BLaER1 (cell line): Measurements from ENCODE around the gene CASZ1.
A peak's percentile ranks its signal among the peaks of the same experiment; 100 is the strongest.

Source experiments
- H3K27ac ChIP-seq: shearing (Covaris generic); formaldehyde crosslinking; 2 replicates; pipeline ENCODE4 v1.8.1; 2022
- H3K27me3 ChIP-seq: shearing (Covaris generic); formaldehyde crosslinking; 2 replicates; pipeline ENCODE4 v1.8.1; 2022
- H3K36me3 ChIP-seq: shearing (Covaris generic); formaldehyde crosslinking; 2 replicates; pipeline ENCODE4 v1.8.1; 2022
- H3K4me1 ChIP-seq: shearing (Covaris generic); formaldehyde crosslinking; 2 replicates; pipeline ENCODE4 v1.8.1; 2022
- H3K4me2 ChIP-seq: shearing (Covaris generic); formaldehyde crosslinking; 2 replicates; pipeline ENCODE4 v1.8.1; 2022
- H3K4me3 ChIP-seq: shearing (Covaris generic); formaldehyde crosslinking; 2 replicates; pipeline ENCODE4 v1.8.1; 2022
- H3K9ac ChIP-seq: shearing (Covaris generic); formaldehyde crosslinking; 2 replicates; pipeline ENCODE4 v1.8.1; 2022
- H3K9me3 ChIP-seq: shearing (Covaris generic); formaldehyde crosslinking; 2 replicates; pipeline ENCODE4 v1.8.1; 2022
- H4K20me1 ChIP-seq: shearing (Covaris generic); formaldehyde crosslinking; 2 replicates; pipeline ENCODE4 v1.8.1; 2022
- Cebpa-rat ChIP-seq: shearing (Covaris generic); IDR thresholded peaks from 2 replicates; pipeline ENCODE4 v1.8.1; 2022

The CASZ1 gene

DNA sequence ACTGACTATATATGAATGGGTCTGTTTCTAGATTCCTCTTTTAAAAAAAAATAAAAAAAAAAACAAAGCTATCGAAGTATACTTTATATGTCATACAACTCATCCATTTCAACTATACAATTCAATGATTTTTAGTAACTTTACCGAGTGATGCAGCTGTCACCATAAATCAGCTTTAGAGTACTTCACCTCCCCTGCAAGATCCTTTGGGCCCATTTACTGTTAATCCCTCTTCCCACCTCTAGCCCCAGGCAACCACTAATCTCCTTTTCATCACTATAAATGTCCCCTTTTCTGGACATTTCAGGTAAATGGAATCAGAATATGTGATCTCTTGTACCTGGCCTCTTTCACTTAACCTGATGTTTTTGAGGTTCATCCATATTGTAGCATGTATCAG is 187.8 kb downstream of the CASZ1 start:
- no peak overlapping the region for H3K4me2 ChIP-seq
- no peak overlapping the region for H3K27ac ChIP-seq
- no peak overlapping the region for H3K4me3 ChIP-seq
- no peak for TF ChIP-seq Cebpa-rat
- peaks cover 20% of the 10 kb centered on the region for H3K4me1 ChIP-seq
- no peak overlapping the region for H3K9ac ChIP-seq
- peaks cover 35% of the 10 kb centered on the region for H3K36me3 ChIP-seq
- no peaks in the 10 kb centered on the region for H3K9me3 ChIP-seq
- H3K27me3 ChIP-seq = no peaks in the 10 kb centered on the region
- peaks cover 11% of the 10 kb centered on the region for H4K20me1 ChIP-seq

DNA sequence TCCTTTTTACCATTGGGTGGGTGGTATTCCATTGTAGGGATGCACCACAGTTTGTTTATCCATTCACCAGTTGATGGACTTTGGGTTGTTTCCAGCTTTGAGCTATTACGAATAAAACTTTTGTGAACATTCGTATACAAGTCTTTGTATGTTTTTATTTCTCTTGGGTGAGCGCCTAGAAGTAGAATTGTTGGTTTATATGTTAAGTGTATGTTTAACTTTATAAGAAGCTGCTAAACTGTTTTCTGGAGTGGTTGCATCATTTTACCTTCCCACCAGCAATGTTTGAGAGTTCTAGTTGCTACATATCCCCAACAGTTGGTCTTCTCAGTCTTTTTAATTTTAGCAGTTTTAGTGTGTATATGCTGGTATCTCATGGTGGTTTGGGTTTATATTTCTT is 189.2 kb downstream of the CASZ1 start:
- Histone ChIP-seq H3K4me2 (no peak overlapping the region), H3K36me3 (peaks cover 22% of the 10 kb centered on the region), H3K27ac (no peak overlapping the region), H3K9me3 (no peaks in the 10 kb centered on the region), H3K4me1 (peaks cover 32% of the 10 kb centered on the region), H3K27me3 (no peaks in the 10 kb centered on the region), H3K9ac (no peak overlapping the region), H3K4me3 (no peak overlapping the region), H4K20me1 (no peaks in the 10 kb centered on the region)
- no peak for TF ChIP-seq Cebpa-rat

DNA sequence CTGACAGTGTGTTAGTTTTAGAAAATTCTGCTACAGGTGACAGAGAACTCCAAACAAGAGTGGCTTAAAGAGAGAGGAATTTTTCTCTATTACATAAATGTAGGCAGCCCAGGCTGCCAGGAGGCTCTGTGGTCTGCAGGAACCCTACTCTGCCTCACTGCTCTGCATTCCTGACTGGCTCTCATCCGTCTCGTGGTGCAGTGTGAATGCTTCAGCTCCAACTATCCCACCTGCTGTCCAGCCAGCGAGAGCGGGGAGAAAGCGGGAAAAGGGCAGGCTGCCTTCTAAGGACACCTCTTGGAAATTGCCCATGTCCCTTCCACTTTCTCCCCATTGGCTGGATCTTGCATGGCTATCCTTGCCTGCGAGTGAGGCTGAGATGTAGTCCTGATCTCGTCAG is 190.4 kb downstream of the CASZ1 start:
- H3K27ac ChIP-seq = no peak overlapping the region
- H3K4me2 ChIP-seq = no peak overlapping the region
- peaks cover 42% of the 10 kb centered on the region for H3K4me1 ChIP-seq
- no peak for TF ChIP-seq Cebpa-rat
- H3K9ac ChIP-seq = no peak overlapping the region
- H3K9me3 ChIP-seq = no peaks in the 10 kb centered on the region
- peaks cover 22% of the 10 kb centered on the region for H3K36me3 ChIP-seq
- no peak overlapping the region for H3K4me3 ChIP-seq
- H3K27me3 ChIP-seq = no peaks in the 10 kb centered on the region
- no peaks in the 10 kb centered on the region for H4K20me1 ChIP-seq

DNA sequence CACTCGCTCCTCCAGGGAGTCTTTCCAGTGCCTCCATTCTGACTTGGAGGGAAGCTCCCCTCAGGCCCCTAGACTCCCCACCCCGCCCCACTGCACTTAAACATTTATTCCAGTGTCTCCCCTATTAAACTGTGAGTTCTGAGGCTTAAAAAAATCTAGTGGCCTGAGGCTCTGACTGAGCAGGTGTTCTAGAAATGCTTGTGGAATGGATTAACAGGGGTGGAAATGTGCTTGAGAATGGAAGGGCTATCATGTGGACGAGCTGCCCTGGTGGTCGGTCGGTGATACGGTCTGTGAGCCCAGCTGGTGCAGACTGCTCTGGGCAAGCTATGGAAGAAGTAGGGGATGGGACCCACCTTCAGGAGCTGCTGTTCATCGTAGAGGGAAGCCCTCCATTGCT is 191.5 kb downstream of the CASZ1 start:
- peak overlapping the region; percentile 14; the same call in 1 of the 2 replicates for H3K4me2 ChIP-seq
- peaks cover 25% of the 10 kb centered on the region for H3K36me3 ChIP-seq
- no peak for TF ChIP-seq Cebpa-rat
- H4K20me1 ChIP-seq = no peaks in the 10 kb centered on the region
- H3K9me3 ChIP-seq = no peaks in the 10 kb centered on the region
- no peak overlapping the region for H3K4me3 ChIP-seq
- no peaks in the 10 kb centered on the region for H3K27me3 ChIP-seq
- H3K27ac ChIP-seq = no peak overlapping the region
- H3K4me1 ChIP-seq = peaks cover 42% of the 10 kb centered on the region
- H3K9ac ChIP-seq = no peak overlapping the region

DNA sequence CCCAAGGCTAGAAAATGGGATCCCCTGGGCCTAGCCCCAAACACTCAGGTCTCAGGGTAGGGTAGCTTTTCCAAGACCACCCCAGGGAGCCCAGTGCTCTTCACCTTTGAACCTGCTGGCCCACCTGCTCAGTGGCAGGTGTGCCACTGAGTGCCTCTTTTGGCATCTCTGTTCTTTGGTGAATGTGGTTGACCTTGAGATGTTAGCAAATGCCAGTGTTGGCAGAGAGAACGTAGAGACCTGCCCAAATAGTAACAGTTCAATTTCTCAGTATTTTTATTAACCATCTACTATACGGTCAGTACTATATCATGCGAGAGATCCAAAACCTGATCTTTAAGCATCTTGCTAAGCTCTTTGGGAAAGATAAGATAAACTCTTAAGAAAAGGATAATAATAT is 193.5 kb downstream of the CASZ1 start:
- TF ChIP-seq Cebpa-rat = no peak
- H3K36me3 ChIP-seq = peaks cover 29% of the 10 kb centered on the region
- H3K9me3 ChIP-seq = no peaks in the 10 kb centered on the region
- H3K4me2 ChIP-seq = no peak overlapping the region
- peaks cover 5% of the 10 kb centered on the region; the same call in 1 of the 2 replicates for H4K20me1 ChIP-seq
- peaks cover 55% of the 10 kb centered on the region for H3K4me1 ChIP-seq
- H3K27ac ChIP-seq = no peak overlapping the region
- H3K4me3 ChIP-seq = no peak overlapping the region
- no peaks in the 10 kb centered on the region for H3K27me3 ChIP-seq
- H3K9ac ChIP-seq = no peak overlapping the region

DNA sequence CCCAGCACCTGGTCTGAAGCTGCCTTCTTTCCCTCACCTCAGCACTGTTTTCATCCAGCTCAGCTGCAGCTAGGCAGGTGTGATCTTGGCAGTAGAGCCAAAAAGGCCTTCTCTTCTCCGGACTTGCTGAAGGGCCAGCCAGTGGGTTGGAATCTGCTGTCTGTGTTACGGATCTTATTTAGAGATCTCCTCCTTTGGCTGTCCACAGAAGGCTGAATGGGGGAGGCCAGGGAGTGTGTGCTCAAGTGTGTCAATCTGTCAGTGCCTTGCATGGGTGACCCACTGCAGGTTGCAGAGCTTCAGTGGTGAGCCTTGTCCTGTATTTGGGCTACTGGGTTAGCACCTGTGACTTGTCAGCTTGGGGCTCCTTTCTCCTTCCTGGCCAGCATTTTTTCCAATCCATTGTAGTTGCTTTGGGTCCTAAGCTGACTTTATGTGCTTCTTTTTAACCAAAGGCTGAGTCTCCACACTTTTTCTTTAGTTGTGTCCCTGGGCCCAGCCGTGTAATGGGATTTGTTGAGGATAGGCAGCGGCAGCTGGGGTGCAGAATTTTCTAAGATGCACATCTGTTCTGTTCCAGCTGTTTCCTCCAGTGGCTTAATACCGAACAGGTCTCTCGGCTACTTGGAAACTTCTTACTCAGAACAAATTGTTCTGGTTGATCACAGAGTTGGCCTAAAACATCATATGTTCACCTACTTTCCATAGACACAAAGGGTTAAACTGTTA is 194.9 kb downstream of the CASZ1 start:
- H3K27ac ChIP-seq = no peak overlapping the region
- peaks cover 60% of the 10 kb centered on the region for H3K4me1 ChIP-seq
- no peaks in the 10 kb centered on the region for H3K27me3 ChIP-seq
- TF ChIP-seq Cebpa-rat = no peak
- H4K20me1 ChIP-seq = peaks cover 12% of the 10 kb centered on the region; the same call in 1 of the 2 replicates
- peaks cover 27% of the 10 kb centered on the region for H3K36me3 ChIP-seq
- H3K9ac ChIP-seq = no peak overlapping the region; the same call in 1 of the 2 replicates
- H3K9me3 ChIP-seq = no peaks in the 10 kb centered on the region
- H3K4me3 ChIP-seq = no peak overlapping the region
- H3K4me2 ChIP-seq = peak overlapping the region; percentile 36; the same call in 1 of the 2 replicates

DNA sequence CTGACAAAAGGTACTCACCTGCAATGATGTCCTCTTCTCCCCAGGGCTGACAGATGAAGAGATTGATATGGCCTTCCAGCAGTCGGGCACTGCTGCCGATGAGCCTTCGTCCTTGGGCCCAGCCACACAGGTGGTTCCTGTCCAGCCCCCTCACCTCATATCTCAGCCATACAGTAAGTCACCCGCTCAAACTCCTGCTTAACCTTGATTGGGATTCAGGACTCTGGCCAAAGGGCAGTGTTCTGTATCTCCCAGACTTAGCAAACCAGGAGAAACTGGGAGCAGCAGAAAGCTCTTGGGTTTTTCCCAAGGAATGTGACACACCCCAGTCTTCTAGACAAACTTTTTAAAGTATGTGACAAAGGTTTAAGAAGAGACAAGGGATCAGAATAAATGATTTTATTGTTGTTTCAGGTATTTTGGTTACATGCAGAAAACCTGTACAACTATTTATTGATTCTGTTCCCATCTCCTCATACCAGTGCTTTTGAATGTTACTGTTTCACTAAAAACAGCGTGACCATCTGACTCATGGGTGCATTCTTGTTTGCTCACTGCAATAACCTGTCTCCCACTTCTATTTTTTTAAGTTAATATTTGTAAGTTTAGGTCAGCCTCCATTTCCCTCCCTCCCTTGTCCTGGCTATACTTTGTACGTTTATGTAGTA is 197.1 kb downstream of the CASZ1 start:
- Histone ChIP-seq H3K27ac (no peak overlapping the region), H3K9ac (no peak overlapping the region), H3K9me3 (no peaks in the 10 kb centered on the region)

DNA sequence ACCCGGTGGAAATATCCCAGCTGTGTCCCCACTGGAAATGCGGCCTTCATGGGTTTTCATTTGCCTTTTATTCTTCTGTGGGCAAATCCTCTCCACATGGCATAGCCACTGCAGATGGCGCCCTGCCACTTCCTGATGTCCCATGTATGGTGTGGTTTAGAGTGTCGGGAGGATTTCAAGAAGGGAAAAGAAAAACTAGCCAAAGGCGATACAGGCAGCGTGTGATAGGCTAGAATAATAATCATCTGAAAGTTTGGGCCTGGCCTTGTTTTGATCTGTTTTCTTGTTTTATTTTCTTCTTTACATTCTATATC is 198.1 kb downstream of the CASZ1 start:
- H3K27ac ChIP-seq = no peak overlapping the region
- H3K4me3 ChIP-seq = no peak overlapping the region
- peaks cover 45% of the 10 kb centered on the region for H3K4me1 ChIP-seq
- peaks cover 40% of the 10 kb centered on the region for H4K20me1 ChIP-seq
- no peak for TF ChIP-seq Cebpa-rat
- peaks cover 12% of the 10 kb centered on the region for H3K36me3 ChIP-seq
- peak overlapping the region; percentile 65 for H3K4me2 ChIP-seq
- H3K9ac ChIP-seq = no peak overlapping the region
- no peaks in the 10 kb centered on the region for H3K9me3 ChIP-seq
- H3K27me3 ChIP-seq = no peaks in the 10 kb centered on the region

More for the DNA sequence above, 197.1 kb downstream of the CASZ1 start:
- peaks cover 12% of the 10 kb centered on the region for H3K36me3 ChIP-seq
- no peak overlapping the region for H3K4me2 ChIP-seq
- peaks cover 53% of the 10 kb centered on the region for H3K4me1 ChIP-seq
- TF ChIP-seq Cebpa-rat = no peak
- H4K20me1 ChIP-seq = peaks cover 34% of the 10 kb centered on the region
- no peaks in the 10 kb centered on the region for H3K27me3 ChIP-seq
- H3K4me3 ChIP-seq = no peak overlapping the region

DNA sequence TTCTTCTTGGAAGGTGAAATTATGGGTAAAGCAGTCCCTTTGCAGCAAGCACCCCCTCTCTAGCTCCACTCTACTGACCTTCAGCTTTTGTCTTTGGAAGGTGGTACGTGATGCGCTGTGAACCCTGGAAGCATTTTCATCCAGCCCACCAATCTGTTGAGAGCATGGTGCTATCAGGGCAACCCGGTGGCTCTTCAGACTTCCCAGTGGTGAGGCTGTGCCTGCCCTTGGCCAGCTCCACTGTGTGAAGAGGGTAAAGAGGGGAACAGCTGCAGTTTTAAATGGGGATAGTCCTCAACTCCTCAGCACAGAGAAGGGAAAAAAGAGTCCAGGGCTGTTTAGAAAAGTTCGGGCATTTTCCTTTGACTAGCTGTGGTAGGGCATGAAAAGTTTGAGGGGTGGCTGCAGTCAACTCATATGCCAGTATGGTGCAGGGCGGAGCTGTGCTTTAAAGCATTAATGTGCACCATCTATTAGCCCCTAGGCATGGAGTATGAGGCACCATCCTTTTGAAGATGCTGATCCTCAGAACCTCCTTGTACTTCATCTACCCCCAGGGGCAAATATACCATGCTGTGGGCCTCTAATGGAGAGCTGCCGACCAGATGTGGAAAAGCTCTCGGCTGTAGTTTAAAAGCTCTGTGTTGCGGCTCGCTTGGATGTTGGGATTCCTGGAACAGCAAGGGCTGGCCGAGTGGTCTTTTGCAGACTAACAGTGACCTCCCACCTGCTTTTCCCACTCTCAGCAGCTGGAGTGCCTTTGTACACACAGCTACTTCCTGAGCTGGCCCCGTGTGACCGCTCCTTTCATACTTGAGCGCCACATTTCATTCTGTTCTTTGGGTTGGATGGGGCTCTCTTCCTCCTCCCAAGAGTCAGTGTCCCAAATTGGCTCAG is 198.7 kb downstream of the CASZ1 start:
- peak overlapping the region; percentile 65 for H3K4me2 ChIP-seq
- H3K4me1 ChIP-seq = peaks cover 39% of the 10 kb centered on the region
- H3K4me3 ChIP-seq = no peak overlapping the region

More for the DNA sequence above, 198.7 kb downstream of the CASZ1 start:
- Histone ChIP-seq H3K27me3 (no peaks in the 10 kb centered on the region), H3K36me3 (peaks cover 12% of the 10 kb centered on the region), H3K9ac (no peak overlapping the region), H3K9me3 (no peaks in the 10 kb centered on the region), H4K20me1 (peaks cover 45% of the 10 kb centered on the region), H3K27ac (no peak overlapping the region)
- TF ChIP-seq Cebpa-rat = no peak
